H1 (cell line): ENCODE data around the gene TBC1D7. TPM values are rescaled to one million over a fixed set of nuclear protein-coding genes. Genes with fewer than 3 reads are reported as not detected.

ENCODE experiments used
- EZH2 ChIP-seq: fragments of 200-600 bp; sonication (generic); IDR thresholded peaks from 2 replicates; pipeline ENCODE4 v1.7.1; 2012; ENCODE audit warnings: low read depth, mild to moderate bottlenecking, moderate library complexity, low read length, inconsistent platforms; ENCODE audit not compliant: severe bottlenecking
- NRF1 ChIP-seq: IDR thresholded peaks from 2 replicates; pipeline ENCODE4 v1.6.1; 2011; ENCODE audit warnings: mild to moderate bottlenecking, low read depth, low read length, improper control_type of control experiment
- POLR2A ChIP-seq, 2 experiments: IDR thresholded peaks; 1 replicate in 1 of 2; 2 replicates in 1 of 2; pipeline ENCODE4 v1.6.1; 2011; ENCODE audit warnings: low read depth in 2 of 2, low read length in 2 of 2, mild to moderate bottlenecking in 2 of 2; ENCODE audit errors: control extremely low read depth in 1 of 2
- RAD21 ChIP-seq, 2 experiments: IDR thresholded peaks in 1 of 2; conservative IDR thresholded peaks in 1 of 2; 2 replicates each; pipeline ENCODE4 v1.6.1; 2011; ENCODE audit warnings: low read depth in 2 of 2, low read length in 2 of 2, improper control_type of control experiment in 1 of 2, inconsistent platforms in 1 of 2, mild to moderate bottlenecking in 1 of 2, moderate library complexity in 1 of 2
- RBBP5 ChIP-seq: IDR thresholded peaks from 2 replicates; pipeline ENCODE4 v1.7.1; 2012; ENCODE audit warnings: low read depth, mild to moderate bottlenecking, inconsistent platforms, low read length, moderate library complexity, borderline replicate concordance
- RFX5 ChIP-seq: IDR thresholded peaks from 2 replicates; pipeline ENCODE4 v1.6.1; 2011; ENCODE audit warnings: low read depth, low read length, improper control_type of control experiment, borderline replicate concordance
- SAP30 ChIP-seq: fragments of 300-600 bp; sonication (generic); IDR thresholded peaks from 2 replicates; pipeline ENCODE4 v1.7.1; 2012; ENCODE audit warnings: low read length, moderate library complexity, mild to moderate bottlenecking, inconsistent platforms; ENCODE audit not compliant: insufficient read depth, insufficient replicate concordance
- TEAD4 ChIP-seq: IDR thresholded peaks from 2 replicates; pipeline ENCODE4 v1.6.1; 2012; ENCODE audit warnings: low read depth, low read length, inconsistent platforms, mixed read lengths
- polyA plus RNA-seq, 7 experiments: library from polyadenylated mRNA; depleted of rRNA in 3 of 7; stranded (reverse) in 5 of 7; unstranded in 2 of 7; fragments of >200 nt in 5 of 7; fragments of 200-250 nt in 2 of 7; gene quantifications; 1 replicate in 5 of 7; 2 replicates in 1 of 7; 4 replicates in 1 of 7; pipeline versions ENCODE4 v1.2.1 to v1.2.3, GENCODE V29; 2011 to 2013; ENCODE audit warnings: missing spikeins in 2 of 7, mixed read lengths in 2 of 7
- total RNA-seq: library from RNA; stranded (reverse); fragmentation: NEBNext Ultra II Directional; extraction: Animal tissue kit (Norgen Biotek cat#: 25700); gene quantifications from 2 replicates; pipeline ENCODE4 v1.2.1, GENCODE V29; 2021
- TF ChIP-seq, protein P1 (sequence below): fragments of 300-600 bp; sonication (generic); IDR thresholded peaks from 2 replicates; pipeline ENCODE4 v1.7.1; 2012; ENCODE audit warnings: low read length, moderate library complexity, mild to moderate bottlenecking, inconsistent platforms; ENCODE audit not compliant: insufficient replicate concordance
- TF ChIP-seq, protein P2 (sequence below): IDR thresholded peaks from 2 replicates; pipeline ENCODE4 v1.6.1; 2011; ENCODE audit warnings: low read length, improper control_type of control experiment

The TBC1D7 gene
- total and polyA plus RNA-seq, 2 of the 8 experiments (the other 6 are each of a cell fraction or from before 2014, with no cell fraction given): 46.1 to 55.2 TPM

DNA sequence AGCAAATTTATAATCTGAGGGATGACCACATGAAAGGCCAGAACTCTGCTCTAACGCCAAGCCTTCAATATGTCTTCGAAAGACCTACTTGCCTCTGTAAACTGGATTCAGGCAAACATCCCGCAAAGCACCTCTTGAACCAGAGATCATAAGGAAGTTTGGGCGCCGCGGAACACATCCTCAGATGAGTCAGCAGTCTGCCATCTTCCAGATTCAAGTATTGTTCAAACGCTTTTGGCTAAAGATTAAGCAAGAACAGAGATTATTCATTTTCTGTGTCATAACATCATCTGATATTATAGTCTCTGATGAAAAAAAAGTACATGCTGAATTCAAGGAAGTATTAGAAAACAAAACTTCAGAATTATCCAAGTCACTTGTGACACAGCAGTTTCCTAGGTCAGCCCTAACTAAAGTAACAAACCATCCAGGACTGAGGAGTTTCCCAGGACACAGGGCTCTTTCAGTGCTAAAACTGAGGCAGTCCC is 20.8 kb downstream of the TBC1D7 start (continued):
- TF ChIP-seq, protein P1, sequence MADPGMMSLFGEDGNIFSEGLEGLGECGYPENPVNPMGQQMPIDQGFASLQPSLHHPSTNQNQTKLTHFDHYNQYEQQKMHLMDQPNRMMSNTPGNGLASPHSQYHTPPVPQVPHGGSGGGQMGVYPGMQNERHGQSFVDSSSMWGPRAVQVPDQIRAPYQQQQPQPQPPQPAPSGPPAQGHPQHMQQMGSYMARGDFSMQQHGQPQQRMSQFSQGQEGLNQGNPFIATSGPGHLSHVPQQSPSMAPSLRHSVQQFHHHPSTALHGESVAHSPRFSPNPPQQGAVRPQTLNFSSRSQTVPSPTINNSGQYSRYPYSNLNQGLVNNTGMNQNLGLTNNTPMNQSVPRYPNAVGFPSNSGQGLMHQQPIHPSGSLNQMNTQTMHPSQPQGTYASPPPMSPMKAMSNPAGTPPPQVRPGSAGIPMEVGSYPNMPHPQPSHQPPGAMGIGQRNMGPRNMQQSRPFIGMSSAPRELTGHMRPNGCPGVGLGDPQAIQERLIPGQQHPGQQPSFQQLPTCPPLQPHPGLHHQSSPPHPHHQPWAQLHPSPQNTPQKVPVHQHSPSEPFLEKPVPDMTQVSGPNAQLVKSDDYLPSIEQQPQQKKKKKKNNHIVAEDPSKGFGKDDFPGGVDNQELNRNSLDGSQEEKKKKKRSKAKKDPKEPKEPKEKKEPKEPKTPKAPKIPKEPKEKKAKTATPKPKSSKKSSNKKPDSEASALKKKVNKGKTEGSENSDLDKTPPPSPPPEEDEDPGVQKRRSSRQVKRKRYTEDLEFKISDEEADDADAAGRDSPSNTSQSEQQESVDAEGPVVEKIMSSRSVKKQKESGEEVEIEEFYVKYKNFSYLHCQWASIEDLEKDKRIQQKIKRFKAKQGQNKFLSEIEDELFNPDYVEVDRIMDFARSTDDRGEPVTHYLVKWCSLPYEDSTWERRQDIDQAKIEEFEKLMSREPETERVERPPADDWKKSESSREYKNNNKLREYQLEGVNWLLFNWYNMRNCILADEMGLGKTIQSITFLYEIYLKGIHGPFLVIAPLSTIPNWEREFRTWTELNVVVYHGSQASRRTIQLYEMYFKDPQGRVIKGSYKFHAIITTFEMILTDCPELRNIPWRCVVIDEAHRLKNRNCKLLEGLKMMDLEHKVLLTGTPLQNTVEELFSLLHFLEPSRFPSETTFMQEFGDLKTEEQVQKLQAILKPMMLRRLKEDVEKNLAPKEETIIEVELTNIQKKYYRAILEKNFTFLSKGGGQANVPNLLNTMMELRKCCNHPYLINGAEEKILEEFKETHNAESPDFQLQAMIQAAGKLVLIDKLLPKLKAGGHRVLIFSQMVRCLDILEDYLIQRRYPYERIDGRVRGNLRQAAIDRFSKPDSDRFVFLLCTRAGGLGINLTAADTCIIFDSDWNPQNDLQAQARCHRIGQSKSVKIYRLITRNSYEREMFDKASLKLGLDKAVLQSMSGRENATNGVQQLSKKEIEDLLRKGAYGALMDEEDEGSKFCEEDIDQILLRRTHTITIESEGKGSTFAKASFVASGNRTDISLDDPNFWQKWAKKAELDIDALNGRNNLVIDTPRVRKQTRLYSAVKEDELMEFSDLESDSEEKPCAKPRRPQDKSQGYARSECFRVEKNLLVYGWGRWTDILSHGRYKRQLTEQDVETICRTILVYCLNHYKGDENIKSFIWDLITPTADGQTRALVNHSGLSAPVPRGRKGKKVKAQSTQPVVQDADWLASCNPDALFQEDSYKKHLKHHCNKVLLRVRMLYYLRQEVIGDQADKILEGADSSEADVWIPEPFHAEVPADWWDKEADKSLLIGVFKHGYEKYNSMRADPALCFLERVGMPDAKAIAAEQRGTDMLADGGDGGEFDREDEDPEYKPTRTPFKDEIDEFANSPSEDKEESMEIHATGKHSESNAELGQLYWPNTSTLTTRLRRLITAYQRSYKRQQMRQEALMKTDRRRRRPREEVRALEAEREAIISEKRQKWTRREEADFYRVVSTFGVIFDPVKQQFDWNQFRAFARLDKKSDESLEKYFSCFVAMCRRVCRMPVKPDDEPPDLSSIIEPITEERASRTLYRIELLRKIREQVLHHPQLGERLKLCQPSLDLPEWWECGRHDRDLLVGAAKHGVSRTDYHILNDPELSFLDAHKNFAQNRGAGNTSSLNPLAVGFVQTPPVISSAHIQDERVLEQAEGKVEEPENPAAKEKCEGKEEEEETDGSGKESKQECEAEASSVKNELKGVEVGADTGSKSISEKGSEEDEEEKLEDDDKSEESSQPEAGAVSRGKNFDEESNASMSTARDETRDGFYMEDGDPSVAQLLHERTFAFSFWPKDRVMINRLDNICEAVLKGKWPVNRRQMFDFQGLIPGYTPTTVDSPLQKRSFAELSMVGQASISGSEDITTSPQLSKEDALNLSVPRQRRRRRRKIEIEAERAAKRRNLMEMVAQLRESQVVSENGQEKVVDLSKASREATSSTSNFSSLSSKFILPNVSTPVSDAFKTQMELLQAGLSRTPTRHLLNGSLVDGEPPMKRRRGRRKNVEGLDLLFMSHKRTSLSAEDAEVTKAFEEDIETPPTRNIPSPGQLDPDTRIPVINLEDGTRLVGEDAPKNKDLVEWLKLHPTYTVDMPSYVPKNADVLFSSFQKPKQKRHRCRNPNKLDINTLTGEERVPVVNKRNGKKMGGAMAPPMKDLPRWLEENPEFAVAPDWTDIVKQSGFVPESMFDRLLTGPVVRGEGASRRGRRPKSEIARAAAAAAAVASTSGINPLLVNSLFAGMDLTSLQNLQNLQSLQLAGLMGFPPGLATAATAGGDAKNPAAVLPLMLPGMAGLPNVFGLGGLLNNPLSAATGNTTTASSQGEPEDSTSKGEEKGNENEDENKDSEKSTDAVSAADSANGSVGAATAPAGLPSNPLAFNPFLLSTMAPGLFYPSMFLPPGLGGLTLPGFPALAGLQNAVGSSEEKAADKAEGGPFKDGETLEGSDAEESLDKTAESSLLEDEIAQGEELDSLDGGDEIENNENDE: no peak
- TF ChIP-seq RBBP5 (no peak), EZH2 (no peak), TEAD4 (no peak), SAP30 (no peak), RFX5 (no peak), POLR2A (IDR thresholded peaks at IDR 0.05; ENCODE audit: control extremely low read depth in 1 of 2, low read depth in 2 of 2, low read length in 2 of 2) (no peak), RAD21 (IDR thresholded peaks at IDR 0.05 in 1 of 2, conservative IDR thresholded peaks at IDR 0.05 in 1 of 2; ENCODE audit: low read depth in 2 of 2, low read length in 2 of 2) (no peak), NRF1 (no peak)
- TF ChIP-seq, protein P2, sequence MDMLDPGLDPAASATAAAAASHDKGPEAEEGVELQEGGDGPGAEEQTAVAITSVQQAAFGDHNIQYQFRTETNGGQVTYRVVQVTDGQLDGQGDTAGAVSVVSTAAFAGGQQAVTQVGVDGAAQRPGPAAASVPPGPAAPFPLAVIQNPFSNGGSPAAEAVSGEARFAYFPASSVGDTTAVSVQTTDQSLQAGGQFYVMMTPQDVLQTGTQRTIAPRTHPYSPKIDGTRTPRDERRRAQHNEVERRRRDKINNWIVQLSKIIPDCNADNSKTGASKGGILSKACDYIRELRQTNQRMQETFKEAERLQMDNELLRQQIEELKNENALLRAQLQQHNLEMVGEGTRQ: no peak
